GM21515 (cell line): ENCODE measurements around the gene OBSCN.

Experiments
- ATAC-seq: cut with Tn5 transposase; IDR thresholded peaks from one replicate; pipeline ENCODE4 v1.9.1; 2021; ENCODE audit not compliant: unreplicated experiment

The OBSCN gene

GRCh38 chr1:228373681-228374571 is 166.1 kb downstream of the OBSCN start:
- no peak for ATAC-seq

DNA sequence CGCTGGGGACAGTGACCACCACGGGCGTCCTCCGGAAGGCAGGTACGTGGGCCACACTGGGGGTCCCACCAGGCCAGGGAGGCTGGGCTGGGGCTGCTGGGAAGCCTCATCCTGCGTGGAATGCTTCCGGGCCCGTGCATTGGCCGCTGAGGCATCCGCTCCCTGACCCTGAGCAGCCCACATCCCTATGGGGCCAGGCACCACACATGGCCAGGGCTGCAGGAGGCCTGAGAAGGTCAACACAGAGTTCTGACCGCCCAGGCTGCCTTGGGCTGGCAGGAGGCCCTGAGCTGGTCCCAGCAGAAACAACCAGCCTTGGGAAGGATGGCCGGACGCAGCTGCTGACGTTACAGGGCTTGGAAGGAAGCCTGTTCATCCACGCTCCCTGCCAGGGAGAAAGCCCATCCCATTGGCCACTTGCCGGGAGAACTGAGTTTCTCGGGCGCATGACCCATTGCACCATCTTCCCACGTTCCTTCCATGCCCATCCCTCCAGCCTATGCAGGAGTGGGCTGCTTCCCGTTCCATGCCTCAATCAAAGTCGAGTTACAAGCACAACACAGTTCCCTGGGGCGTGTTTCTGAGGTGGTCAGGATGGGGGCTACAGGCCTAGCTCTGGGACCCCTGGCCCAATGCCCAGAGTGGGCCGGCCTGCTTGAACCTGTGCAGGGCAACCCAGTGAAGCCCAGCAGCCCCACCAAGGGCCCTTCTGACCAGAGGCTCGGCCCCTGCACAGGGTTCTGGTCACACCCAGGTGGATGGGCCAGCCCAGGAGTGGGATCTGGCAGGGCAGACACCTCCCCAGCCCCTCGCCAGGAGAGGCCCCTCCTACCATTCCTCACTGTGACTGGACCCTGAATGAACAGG is 167.1 kb downstream of the OBSCN start:
- no peak for ATAC-seq

DNA sequence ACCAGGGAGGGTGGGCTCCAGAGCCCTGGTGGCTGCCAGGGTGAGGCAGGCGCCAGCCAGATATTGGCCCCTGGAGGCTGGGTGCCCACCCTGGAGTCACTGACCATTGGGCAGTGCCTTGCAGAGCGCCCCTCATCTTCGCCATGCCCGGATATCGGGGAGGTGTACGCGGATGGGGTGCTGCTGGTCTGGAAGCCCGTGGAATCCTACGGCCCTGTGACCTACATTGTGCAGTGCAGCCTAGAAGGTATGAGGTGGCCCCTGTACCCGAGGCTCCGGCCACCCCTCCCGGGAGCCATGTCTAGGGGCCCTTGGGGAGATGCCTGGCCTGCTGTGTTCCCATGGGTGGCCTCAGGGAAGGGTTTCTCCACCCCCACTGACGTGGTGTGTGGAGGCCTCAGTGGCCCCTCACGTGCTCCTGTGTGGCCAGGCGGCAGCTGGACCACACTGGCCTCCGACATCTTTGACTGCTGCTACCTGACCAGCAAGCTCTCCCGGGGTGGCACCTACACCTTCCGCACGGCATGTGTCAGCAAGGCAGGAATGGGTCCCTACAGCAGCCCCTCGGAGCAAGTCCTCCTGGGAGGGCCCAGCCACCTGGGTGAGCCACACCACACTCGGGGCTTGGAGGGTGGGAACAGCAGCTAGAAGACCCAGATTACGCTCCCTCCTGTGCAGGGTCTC is 167.9 kb downstream of the OBSCN start:
- no peak for ATAC-seq

- ATAC-seq: no peak
These were observed 168.4 kb downstream of the OBSCN start for GRCh38 chr1:228376262-228376628.

DNA sequence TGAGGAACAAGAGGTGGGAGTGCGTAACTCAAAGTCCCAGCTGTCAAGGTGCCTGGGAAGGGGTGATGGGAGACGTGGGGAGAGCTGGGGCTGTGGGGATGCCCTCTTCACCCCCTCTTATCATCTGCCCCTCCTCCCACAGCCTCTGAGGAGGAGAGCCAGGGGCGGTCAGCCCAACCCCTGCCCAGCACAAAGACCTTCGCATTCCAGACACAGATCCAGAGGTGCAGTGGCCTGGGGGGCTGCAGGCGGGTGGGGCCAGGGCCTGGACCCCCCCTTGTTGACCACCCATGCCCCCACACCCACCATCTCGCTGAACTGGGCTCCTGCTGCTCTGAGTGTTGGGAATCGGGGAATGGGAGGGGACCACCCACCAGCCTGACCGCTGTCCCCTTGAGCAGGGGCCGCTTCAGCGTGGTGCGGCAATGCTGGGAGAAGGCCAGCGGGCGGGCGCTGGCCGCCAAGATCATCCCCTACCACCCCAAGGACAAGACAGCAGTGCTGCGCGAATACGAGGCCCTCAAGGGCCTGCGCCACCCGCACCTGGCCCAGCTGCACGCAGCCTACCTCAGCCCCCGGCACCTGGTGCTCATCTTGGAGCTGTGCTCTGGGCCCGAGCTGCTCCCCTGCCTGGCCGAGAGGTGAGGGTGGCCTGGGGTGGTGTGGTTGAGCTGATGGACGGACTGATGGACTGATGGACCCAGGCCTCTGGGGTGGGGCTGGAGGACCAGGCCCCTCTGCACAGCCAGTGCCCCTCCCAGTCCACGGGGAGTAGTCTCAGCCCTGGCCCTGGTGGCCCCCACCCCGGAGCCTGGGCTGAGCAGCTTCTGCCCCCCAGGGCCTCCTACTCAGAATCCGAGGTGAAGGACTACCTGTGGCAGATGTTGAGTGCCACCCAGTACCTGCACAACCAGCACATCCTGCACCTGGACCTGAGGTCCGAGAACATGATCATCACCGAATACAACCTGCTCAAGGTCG is 169.1 kb downstream of the OBSCN start:
- ATAC-seq: no peak

GRCh38 chr1:228377664-228378089 is 169.8 kb downstream of the OBSCN start:
- ATAC-seq: no peak

DNA sequence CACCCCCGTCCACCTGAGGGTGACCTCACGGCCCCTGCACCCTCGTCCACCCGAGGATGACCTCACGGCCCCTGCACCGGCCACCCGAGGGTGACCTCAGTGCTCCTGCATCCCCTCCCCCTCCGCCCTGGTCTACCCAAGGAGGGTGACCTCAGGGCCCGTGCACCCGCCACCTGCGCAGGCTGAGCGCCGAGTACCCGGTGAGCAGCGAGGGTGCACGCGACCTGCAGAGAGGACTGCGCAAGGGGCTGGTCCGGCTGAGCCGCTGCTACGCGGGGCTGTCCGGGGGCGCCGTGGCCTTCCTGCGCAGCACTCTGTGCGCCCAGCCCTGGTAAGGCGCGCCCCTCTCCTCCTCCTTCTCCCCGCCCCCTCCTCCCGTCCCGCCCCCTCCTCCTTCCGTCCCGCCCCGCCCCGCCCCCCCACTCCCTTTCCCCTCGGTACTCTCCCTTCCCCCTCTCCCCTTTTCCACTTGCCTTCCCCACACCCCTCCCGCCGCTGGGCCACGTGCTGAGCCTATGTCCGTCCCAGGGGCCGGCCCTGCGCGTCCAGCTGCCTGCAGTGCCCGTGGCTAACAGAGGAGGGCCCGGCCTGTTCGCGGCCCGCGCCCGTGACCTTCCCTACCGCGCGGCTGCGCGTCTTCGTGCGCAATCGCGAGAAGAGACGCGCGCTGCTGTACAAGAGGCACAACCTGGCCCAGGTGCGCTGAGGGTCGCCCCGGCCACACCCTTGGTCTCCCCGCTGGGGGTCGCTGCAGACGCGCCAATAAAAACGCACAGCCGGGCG is 170.4 kb downstream of the OBSCN start:
- no peak for ATAC-seq

DNA sequence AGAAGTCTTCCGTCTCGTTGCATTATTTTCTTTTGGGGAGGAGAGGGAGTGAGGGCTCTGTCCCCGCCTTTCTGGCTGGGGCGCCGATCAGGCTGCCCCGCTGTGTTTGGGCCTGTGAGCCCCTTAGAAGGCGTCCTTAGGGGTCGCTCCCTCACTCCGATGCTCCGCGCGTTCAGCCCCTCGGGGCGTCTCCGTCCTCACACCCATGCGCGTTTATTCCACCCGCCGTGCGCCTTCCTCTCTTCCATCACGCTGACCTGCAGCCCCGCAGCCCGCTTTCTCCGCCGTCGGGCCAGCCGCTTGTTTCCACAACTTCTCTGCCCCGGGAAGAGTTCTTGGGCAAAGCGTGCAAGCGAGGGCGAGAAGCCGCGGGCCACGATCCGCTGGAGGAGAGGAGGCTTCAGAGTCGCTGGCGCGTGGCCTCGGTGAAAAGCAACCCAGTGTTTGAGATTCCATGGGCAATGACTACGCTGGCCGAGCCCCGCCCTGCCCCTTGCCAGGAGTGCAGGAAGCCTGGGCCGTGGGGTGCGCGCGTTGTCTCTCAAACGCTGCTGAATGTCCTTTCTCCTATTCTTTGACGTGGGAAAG is 171.1 kb downstream of the OBSCN start:
- no peak for ATAC-seq

GRCh38 chr1:228379666-228380065 is 171.8 kb downstream of the OBSCN start:
- no peak for ATAC-seq

GRCh38 chr1:228381356-228381755 is 173.5 kb downstream of the OBSCN start:
- ATAC-seq: no peak

DNA sequence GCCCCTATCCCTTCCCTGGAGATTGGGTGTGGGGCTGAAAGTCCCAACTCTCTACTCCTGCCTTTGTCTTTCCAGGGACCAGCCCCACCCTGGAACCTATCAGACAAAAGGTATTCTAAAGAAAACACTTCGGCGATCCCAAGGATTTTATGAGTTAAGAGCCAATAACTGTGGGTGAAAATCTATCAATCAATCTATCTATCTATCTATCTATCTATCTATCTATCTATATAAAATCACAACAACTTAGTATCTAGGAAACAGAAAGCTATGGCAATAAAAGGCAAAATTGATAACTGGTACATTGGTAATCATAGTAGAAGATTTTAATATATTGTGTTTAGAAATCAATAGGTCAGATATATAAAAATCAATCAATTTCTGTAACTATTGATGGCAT is 175.9 kb downstream of the OBSCN start:
- no peak for ATAC-seq

DNA sequence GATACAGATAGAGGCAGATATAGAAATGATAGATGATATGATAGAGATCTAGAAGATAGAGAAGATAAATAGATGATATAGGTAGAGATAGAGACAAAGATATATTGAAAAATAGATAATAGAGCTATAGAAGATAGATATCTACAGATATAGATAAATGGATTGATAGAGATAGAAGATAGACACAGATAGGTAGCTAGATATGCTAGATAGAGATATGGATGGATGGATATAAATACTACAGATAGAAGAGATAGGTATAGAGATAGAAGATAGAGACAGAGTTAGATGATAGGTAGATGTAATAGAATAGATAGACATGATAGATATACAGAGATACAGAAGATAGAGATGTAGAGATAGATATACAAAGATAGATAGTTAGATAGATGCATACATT is 177.4 kb downstream of the OBSCN start:
- ATAC-seq: no peak

- no peak for ATAC-seq
These were observed 179.5 kb downstream of the OBSCN start for GRCh38 chr1:228387321-228387720.

DNA sequence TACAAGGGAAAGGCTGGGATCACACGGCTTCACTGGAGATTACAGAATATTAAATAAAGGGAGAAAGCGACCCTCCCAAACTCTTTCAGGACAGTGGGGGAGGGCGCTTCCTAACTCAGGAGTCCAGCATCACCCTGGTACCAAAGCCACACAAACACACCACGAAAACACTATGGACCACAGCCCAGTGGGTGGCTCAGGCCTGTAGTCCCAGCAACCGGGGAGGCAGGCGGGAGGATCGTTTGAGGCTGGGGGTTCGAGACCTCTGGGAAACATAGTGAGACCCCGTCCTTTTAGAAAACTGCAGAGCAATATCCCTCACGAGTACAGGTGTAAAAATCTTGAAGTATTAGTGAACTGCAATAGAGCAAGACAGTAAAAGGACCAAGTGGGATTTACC is 182.8 kb downstream of the OBSCN start:
- no peak for ATAC-seq

GRCh38 chr1:228391411-228392020 is 183.7 kb downstream of the OBSCN start:
- ATAC-seq: no peak

- no peak for ATAC-seq
These were observed 184.5 kb downstream of the OBSCN start for GRCh38 chr1:228392111-228392936.

GRCh38 chr1:228393268-228393701 is 185.4 kb downstream of the OBSCN start:
- ATAC-seq: no peak
